ENCODE results near the gene KCNMA1. TPM values are rescaled to one million over a fixed set of nuclear protein-coding genes. Genes with fewer than 3 reads are reported as not detected.

Gene KCNMA1
- total and polyA plus RNA-seq, 10 of the 15 experiments (the other 5 are each of a cell fraction or from before 2014, with no cell fraction given): 8.5 to 77.0 (median 21.3) TPM

DNA sequence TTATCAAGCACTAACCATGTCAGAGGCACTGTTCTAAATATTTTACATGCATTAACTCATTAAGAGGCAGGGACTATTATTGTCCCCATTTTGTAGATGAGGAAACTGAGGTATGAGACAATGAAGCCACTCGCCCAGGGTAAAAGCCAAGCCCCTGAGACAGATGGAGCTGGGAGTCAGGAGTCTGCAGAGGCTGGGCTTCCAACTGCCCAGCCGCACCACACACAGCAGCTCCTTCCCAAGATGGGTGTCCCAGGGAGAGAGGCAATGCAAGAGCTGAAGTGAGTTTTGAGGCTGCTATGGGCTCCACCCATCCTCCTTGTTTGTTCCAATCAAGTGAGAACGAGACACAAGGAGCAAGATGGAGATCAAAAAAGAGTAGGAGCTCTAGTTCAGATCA, 244.2 kb downstream of the KCNMA1 start:
- no peak overlapping the region for H3K4me2 ChIP-seq (ENCODE audit: control insufficient read depth, insufficient read depth)
- DNase-seq (ENCODE audit: low read depth, low spot score): no peak
- no peak for ATAC-seq
- intact Hi-C loops (cut with micrococcal nuclease; ENCODE audit: unreplicated experiment) (loop anchor here (2.0 to 5.0 kb wide), 2 partner anchors 247 to 319 kb away; no protein-coding TSS in a partner anchor), in situ Hi-C loops (cut with MboI) (loop anchor here (5.0 kb wide), 1 partner anchor 249 kb away; no protein-coding TSS in a partner anchor)
- no peak overlapping the region for H2AFZ ChIP-seq (ENCODE audit: control insufficient read depth, low read depth, low read length)
- no peak overlapping the region for H3K27ac ChIP-seq (ENCODE audit: control insufficient read depth, insufficient read depth)
- POLR2A ChIA-PET: no interaction called here
- TF ChIP-seq MYB (IDR thresholded peaks at IDR 0.05; ENCODE audit: borderline replicate concordance, low read depth, low read length): no peak
- TF ChIP-seq, protein P1, sequence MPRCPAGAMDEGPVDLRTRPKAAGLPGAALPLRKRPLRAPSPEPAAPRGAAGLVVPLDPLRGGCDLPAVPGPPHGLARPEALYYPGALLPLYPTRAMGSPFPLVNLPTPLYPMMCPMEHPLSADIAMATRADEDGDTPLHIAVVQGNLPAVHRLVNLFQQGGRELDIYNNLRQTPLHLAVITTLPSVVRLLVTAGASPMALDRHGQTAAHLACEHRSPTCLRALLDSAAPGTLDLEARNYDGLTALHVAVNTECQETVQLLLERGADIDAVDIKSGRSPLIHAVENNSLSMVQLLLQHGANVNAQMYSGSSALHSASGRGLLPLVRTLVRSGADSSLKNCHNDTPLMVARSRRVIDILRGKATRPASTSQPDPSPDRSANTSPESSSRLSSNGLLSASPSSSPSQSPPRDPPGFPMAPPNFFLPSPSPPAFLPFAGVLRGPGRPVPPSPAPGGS (IDR thresholded peaks at IDR 0.05; ENCODE audit: borderline replicate concordance, insufficient read depth, low read depth, low read length, poor library complexity, severe bottlenecking): no peak
- no peak for TF ChIP-seq EGR1 (IDR thresholded peaks at IDR 0.05; ENCODE audit: borderline replicate concordance in 1 of 2, low read depth in 2 of 2, low read length in 2 of 2)
- TF ChIP-seq BCL11A (IDR thresholded peaks at IDR 0.05; ENCODE audit: low read depth, low read length): no peak
- H3K79me2 ChIP-seq (ENCODE audit: control insufficient read depth, insufficient read depth, low read length): no peaks in the 10 kb centered on the region
- no peaks in the 10 kb centered on the region for H3K4me1 ChIP-seq (ENCODE audit: control insufficient read depth, insufficient read depth, low read length)
- RAD21 ChIA-PET (ENCODE audit: unreplicated experiment): interaction anchor here (0.8 to 4.1 kb wide), 16 partner anchors 8 to 318 kb away, joined by 3 to 26 read pairs (median 4); no protein-coding TSS in a partner anchor
- H3K9me3 ChIP-seq (replicated peaks; ENCODE audit: control insufficient read depth, insufficient read depth, low read length): no peaks in the 10 kb centered on the region
- CTCF ChIA-PET: interaction anchor here (1.0 to 11.2 kb wide), 21 partner anchors 7 to 319 kb away, joined by 3 to 134 read pairs (median 5); partner anchors contain the start of gene KCNMA1
- no peaks in the 10 kb centered on the region for H4K20me1 ChIP-seq (ENCODE audit: control insufficient read depth, insufficient read depth)
- H3K4me3 ChIP-seq: no peak overlapping the region
- H3K9ac ChIP-seq (ENCODE audit: control insufficient read depth, insufficient read depth, low read length): no peak overlapping the region
- FAIRE-seq: no peak
- H3K36me3 ChIP-seq (ENCODE audit: control insufficient read depth in 2 of 2, insufficient read depth in 2 of 2, low read length in 1 of 2): no peaks in the 10 kb centered on the region
- SMC1A ChIA-PET (ENCODE audit: uncharacterized antibody, unreplicated experiment): interaction anchor here (0.8 to 11.0 kb wide), 18 partner anchors 11 to 321 kb away, joined by 3 to 170 read pairs (median 4); partner anchors contain the start of gene KCNMA1
- H3K27me3 ChIP-seq (replicated peaks in 1 of 2; ENCODE audit: control insufficient read depth in 2 of 2, insufficient read depth in 2 of 2, low read length in 1 of 2): no peaks in the 10 kb centered on the region
- 21% methylated on average over 3 of the region's 3 CpGs for WGBS (ENCODE audit: insufficient coverage, insufficient replicate concordance, low lambda C conversion rate, missing lambda C conversion rate)
- BruUV-seq (replicated peaks): no TSS peak
